DND-41 (cell line): Measurements from ENCODE around the gene APOC3.
"Not testable (repeated sequence)": the region's sequence is repeated elsewhere in the genome, so short reads cannot be mapped to it uniquely, and the experiment has no call there.

Experiments
- ATAC-seq: fragments of 200-7000 bp; cut with Tn5 transposase; 3 replicates; pipeline ENCODE4 v1.9.1; 2021; ENCODE audit warnings: low read depth; ENCODE audit not compliant: insufficient read depth
- DNase-seq: peaks from one replicate; pipeline ENCODE4 v3.0.0-alpha.2; 2020
- H2AFZ ChIP-seq: 2 replicates; pipeline ENCODE4 v1.6.0; 2012; ENCODE audit warnings: low read depth, low read length
- H3K27ac ChIP-seq: 2 replicates; pipeline ENCODE4 v1.5.1; 2012; ENCODE audit warnings: low read length, inconsistent platforms
- H3K27me3 ChIP-seq: fragments of 200-600 bp; sonication (generic); 2 replicates; pipeline ENCODE4 v1.6.0; 2012; ENCODE audit warnings: low read length, mild to moderate bottlenecking, inconsistent platforms; ENCODE audit not compliant: insufficient read depth, poor library complexity
- H3K36me3 ChIP-seq: 2 replicates; pipeline ENCODE4 v1.5.1; 2012; ENCODE audit warnings: low read length, inconsistent platforms; ENCODE audit not compliant: insufficient read depth
- H3K4me1 ChIP-seq: 2 replicates; pipeline ENCODE4 v1.5.1; 2012; ENCODE audit warnings: mild to moderate bottlenecking, low read length; ENCODE audit not compliant: insufficient read depth
- H3K4me2 ChIP-seq: 2 replicates; pipeline ENCODE4 v1.6.0; 2012; ENCODE audit warnings: mild to moderate bottlenecking, moderate library complexity, low read length, inconsistent platforms; ENCODE audit not compliant: insufficient read depth
- H3K4me3 ChIP-seq, 2 experiments: fragments of 200-600 bp in 1 of 2; shearing (Covaris generic) in 1 of 2; 2 replicates each; pipeline ENCODE4 v1.5.1; 2012 to 2016; ENCODE audit warnings: inconsistent platforms in 2 of 2, low read length in 2 of 2, mild to moderate bottlenecking in 2 of 2, low read depth in 1 of 2, moderate library complexity in 1 of 2
- H3K79me2 ChIP-seq: 2 replicates; pipeline ENCODE4 v1.6.0; 2012; ENCODE audit warnings: low read length, inconsistent platforms; ENCODE audit not compliant: insufficient read depth
- H3K9ac ChIP-seq: 2 replicates; pipeline ENCODE4 v1.6.0; 2012; ENCODE audit warnings: low read depth, mild to moderate bottlenecking, inconsistent platforms, low read length, moderate library complexity
- H3K9me3 ChIP-seq: 2 replicates; pipeline ENCODE4 v1.5.1; 2012; ENCODE audit warnings: low read length, moderate library complexity, mild to moderate bottlenecking, inconsistent platforms; ENCODE audit not compliant: insufficient read depth, severe bottlenecking
- H4K20me1 ChIP-seq: 2 replicates; pipeline ENCODE4 v1.6.0; 2012; ENCODE audit warnings: low read length; ENCODE audit not compliant: insufficient read depth
- CTCF ChIP-seq: IDR thresholded peaks from 2 replicates; pipeline ENCODE4 v1.5.1; 2012; ENCODE audit warnings: borderline replicate concordance, low read length, moderate library complexity, mild to moderate bottlenecking; ENCODE audit not compliant: poor library complexity, severe bottlenecking; ENCODE audit errors: extremely low read depth
- EZH2 ChIP-seq: IDR thresholded peaks from 3 replicates; pipeline ENCODE4 v1.6.1; 2012; ENCODE audit warnings: borderline replicate concordance, low read depth, mild to moderate bottlenecking, moderate library complexity, low read length, inconsistent platforms; ENCODE audit not compliant: severe bottlenecking

The APOC3 gene

DNA sequence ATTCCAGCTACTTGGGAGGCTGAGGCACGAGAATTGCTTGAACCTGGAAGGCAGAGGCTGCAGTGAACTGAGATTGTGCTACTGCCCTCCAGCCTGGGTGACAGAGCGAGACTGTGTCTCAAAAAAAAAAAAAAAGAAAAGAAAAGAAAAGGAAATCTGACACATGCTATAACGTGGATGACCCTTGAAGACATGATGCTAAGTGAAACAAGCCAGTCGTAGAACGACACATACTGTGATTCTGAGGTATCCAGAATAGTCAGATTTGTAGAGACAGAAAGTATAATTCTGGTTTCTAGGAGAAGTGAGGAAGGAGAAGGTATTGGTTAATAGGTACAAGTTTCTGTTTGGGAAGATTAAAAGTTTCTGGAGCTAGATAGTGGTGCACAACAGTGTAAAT lies 31.3 kb upstream of the APOC3 start:
- Histone ChIP-seq H2AFZ (no peak overlapping the region), H3K36me3 (no peaks in the 10 kb centered on the region), H3K9me3 (no peaks in the 10 kb centered on the region), H3K4me3 (no peak overlapping the region), H3K79me2 (no peaks in the 10 kb centered on the region), H3K27me3 (no peaks in the 10 kb centered on the region), H3K9ac (no peak overlapping the region), H3K27ac (no peak overlapping the region), H3K4me2 (no peak overlapping the region), H3K4me1 (no peaks in the 10 kb centered on the region), H4K20me1 (no peaks in the 10 kb centered on the region)
- DNase-seq: no peak
- no peak for ATAC-seq
- TF ChIP-seq CTCF (no peak), EZH2 (no peak)

- no peak for DNase-seq
- TF ChIP-seq EZH2: no peak
- TF ChIP-seq CTCF: no peak
These were observed 29.1 kb upstream of the APOC3 start for GRCh38 chr11:116800610-116801009.

GRCh38 chr11:116801662-116802061 lies 28.0 kb upstream of the APOC3 start:
- not testable (repeated sequence) for H3K27ac ChIP-seq, H4K20me1 ChIP-seq, H3K4me3 ChIP-seq, DNase-seq, ATAC-seq, H3K9ac ChIP-seq, H3K27me3 ChIP-seq, H3K79me2 ChIP-seq, H3K4me2 ChIP-seq, H3K4me1 ChIP-seq, H3K9me3 ChIP-seq, H2AFZ ChIP-seq, H3K36me3 ChIP-seq

More at GRCh38 chr11:116800610-116801009, 29.1 kb upstream of the APOC3 start:
- no peak for ATAC-seq
- Histone ChIP-seq H3K9me3 (no peaks in the 10 kb centered on the region), H3K36me3 (no peaks in the 10 kb centered on the region), H3K9ac (no peak overlapping the region), H3K4me3 (no peak overlapping the region), H4K20me1 (no peaks in the 10 kb centered on the region), H3K27me3 (no peaks in the 10 kb centered on the region), H2AFZ (no peak overlapping the region), H3K79me2 (no peaks in the 10 kb centered on the region), H3K4me1 (no peaks in the 10 kb centered on the region), H3K27ac (no peak overlapping the region), H3K4me2 (no peak overlapping the region)

- H3K36me3 ChIP-seq: no peaks in the 10 kb centered on the region
- no peak overlapping the region for H3K27ac ChIP-seq
- no peak overlapping the region for H3K9ac ChIP-seq
- no peak for ATAC-seq
- no peaks in the 10 kb centered on the region for H3K27me3 ChIP-seq
- no peak for TF ChIP-seq EZH2
- no peak for TF ChIP-seq CTCF
- no peaks in the 10 kb centered on the region for H4K20me1 ChIP-seq
- H3K4me1 ChIP-seq: no peaks in the 10 kb centered on the region
- H3K9me3 ChIP-seq: no peaks in the 10 kb centered on the region
- no peak overlapping the region for H3K4me3 ChIP-seq
- H2AFZ ChIP-seq: no peak overlapping the region
- no peak overlapping the region for H3K4me2 ChIP-seq
- DNase-seq: no peak
- H3K79me2 ChIP-seq: no peaks in the 10 kb centered on the region
These were observed 25.7 kb upstream of the APOC3 start for GRCh38 chr11:116804001-116804400.
